CD14-positive monocyte (primary cell): ENCODE data around the gene H2AZ2. TPM values are rescaled to one million over a fixed set of nuclear protein-coding genes. Genes with fewer than 3 reads are reported as not detected.

Experiments used
- DNase-seq, 3 donors: peaks; one replicate each; pipeline ENCODE4 v3.0.0-alpha.2; 2011 to 2022
- H2AFZ ChIP-seq: 2 replicates; pipeline ENCODE4 v1.6.0; 2012; ENCODE audit warnings: mild to moderate bottlenecking, low read depth, low read length, inconsistent platforms; ENCODE audit not compliant: insufficient read depth, poor library complexity, severe bottlenecking
- H3K27ac ChIP-seq, 2 donors: 1 replicate in 1 of 2; 2 replicates in 1 of 2; pipeline ENCODE4 v1.5.1; 2012 to 2013; ENCODE audit warnings: low read length in 2 of 2, control low read depth in 1 of 2, inconsistent platforms in 1 of 2, low read depth in 1 of 2, mild to moderate bottlenecking in 1 of 2
- H3K27me3 ChIP-seq, 2 donors: one replicate each; pipeline versions ENCODE4 v1.6.0 to v1.6.1; 2011 to 2013; ENCODE audit warnings: low read length in 2 of 2; ENCODE audit not compliant: control insufficient read depth in 2 of 2, insufficient read depth in 2 of 2
- H3K36me3 ChIP-seq, 2 donors: replicated peaks in 1 of 2; 1 replicate in 1 of 2; 2 replicates in 1 of 2; pipeline versions ENCODE4 v1.5.1 to v1.6.1; 2012 to 2013; ENCODE audit warnings: low read length in 2 of 2, control low read depth in 1 of 2, inconsistent platforms in 1 of 2, mild to moderate bottlenecking in 1 of 2; ENCODE audit not compliant: insufficient read depth in 2 of 2, control insufficient read depth in 1 of 2
- H3K4me1 ChIP-seq, 2 donors: 1 replicate in 1 of 2; 2 replicates in 1 of 2; pipeline versions ENCODE4 v1.5.1 to v1.6.1; 2012 to 2013; ENCODE audit warnings: low read length in 2 of 2, control low read depth in 1 of 2, inconsistent platforms in 1 of 2, mild to moderate bottlenecking in 1 of 2, moderate library complexity in 1 of 2; ENCODE audit not compliant: insufficient read depth in 2 of 2, control insufficient read depth in 1 of 2
- H3K4me2 ChIP-seq: replicated peaks from 2 replicates; pipeline ENCODE3; 2012; ENCODE audit warnings: low read length, moderate library complexity, mild to moderate bottlenecking; ENCODE audit not compliant: poor library complexity, severe bottlenecking; ENCODE audit errors: extremely low read depth
- H3K4me3 ChIP-seq, 3 experiments: fragments of 200-600 bp in 1 of 3; sonication (generic) in 1 of 3; replicated peaks in 1 of 3; 1 replicate in 2 of 3; 2 replicates in 1 of 3; pipeline ENCODE4 v1.5.1; 2011 to 2013; ENCODE audit warnings: low read length in 3 of 3, mild to moderate bottlenecking in 3 of 3, control low read depth in 2 of 3, low read depth in 2 of 3, inconsistent platforms in 1 of 3, moderate library complexity in 1 of 3
- H3K79me2 ChIP-seq: 2 replicates; pipeline ENCODE4 v1.6.0; 2012; ENCODE audit warnings: mild to moderate bottlenecking, control low read depth, inconsistent platforms, low read length, moderate library complexity; ENCODE audit not compliant: insufficient read depth
- H3K9ac ChIP-seq: 2 replicates; pipeline ENCODE4 v1.6.0; 2017; ENCODE audit warnings: low read length, mild to moderate bottlenecking; ENCODE audit not compliant: insufficient read depth, poor library complexity, severe bottlenecking
- H3K9me3 ChIP-seq, 2 donors: replicated peaks in 1 of 2; 1 replicate in 1 of 2; 2 replicates in 1 of 2; pipeline versions ENCODE4 v1.5.1 to v1.6.1; 2012 to 2013; ENCODE audit warnings: low read length in 2 of 2, control low read depth in 1 of 2; ENCODE audit not compliant: control insufficient read depth in 1 of 2, insufficient read depth in 1 of 2
- H4K20me1 ChIP-seq: 2 replicates; pipeline ENCODE4 v1.6.0; 2012; ENCODE audit warnings: mild to moderate bottlenecking, low read length, control low read depth, moderate library complexity; ENCODE audit not compliant: insufficient read depth
- H3K27ac Mint-ChIP-seq, 7 donors: one replicate each; pipeline ENCODE4 v1.8.0; 2020; ENCODE audit warnings: mild to moderate bottlenecking in 7 of 7, mixed read lengths in 7 of 7, moderate library complexity in 6 of 7, inconsistent platforms in 2 of 7
- H3K27me3 Mint-ChIP-seq, 3 donors: one replicate each; pipeline ENCODE4 v1.8.0; 2021 to 2022; ENCODE audit warnings: low read depth in 3 of 3, mild to moderate bottlenecking in 3 of 3, mixed read lengths in 3 of 3, moderate library complexity in 3 of 3, inconsistent platforms in 1 of 3
- H3K36me3 Mint-ChIP-seq, 2 donors: one replicate each; pipeline ENCODE4 v1.8.0; 2020; ENCODE audit warnings: mixed read lengths in 2 of 2, inconsistent platforms in 1 of 2, mild to moderate bottlenecking in 1 of 2
- H3K4me1 Mint-ChIP-seq: one replicate; pipeline ENCODE4 v1.8.0; 2020; ENCODE audit warnings: mild to moderate bottlenecking, mixed read lengths
- H3K4me3 Mint-ChIP-seq, 2 donors: one replicate each; pipeline ENCODE4 v1.8.0; 2020; ENCODE audit warnings: mild to moderate bottlenecking in 2 of 2, mixed read lengths in 2 of 2, moderate library complexity in 1 of 2
- H3K9me3 Mint-ChIP-seq, 7 donors: one replicate each; pipeline ENCODE4 v1.8.0; 2020 to 2022; ENCODE audit warnings: mixed read lengths in 7 of 7, mild to moderate bottlenecking in 6 of 7, moderate library complexity in 6 of 7, inconsistent platforms in 2 of 7
- CTCF ChIP-seq: fragments of 200-600 bp; IDR thresholded peaks from one replicate; pipeline ENCODE4 v1.8.0; 2022; ENCODE audit warnings: antibody characterized with exemption, mild to moderate bottlenecking
- WGBS: methylation state at CpG from one replicate; pipeline ENCODE4 v1.1.5; 2013; ENCODE audit warnings: missing lambda C conversion rate; ENCODE audit not compliant: insufficient coverage; 5-methylcytosine and 5-hydroxymethylcytosine counted together
- intact Hi-C, 2 donors: fragments of 100-400 bp; cut with micrococcal nuclease; formaldehyde crosslinking; loops; one replicate each; pipeline versions ENCODE4 v1.15.0 to v1.15.1; 2023
- polyA plus RNA-seq, 3 donors: library from polyadenylated mRNA; depleted of rRNA in 1 of 3; unstranded in 2 of 3; stranded (reverse) in 1 of 3; fragments of 300-500 nt in 2 of 3; fragments of >200 nt in 1 of 3; fragmentation: Illumina TruSeq in 2 of 3; gene quantifications; 1 replicate in 2 of 3; 2 replicates in 1 of 3; pipeline ENCODE4 v1.2.3, GENCODE V29; 2012 to 2021

The H2AZ2 gene
- polyA plus RNA-seq, 3 donors: 128 to 186 (median 181) TPM

GRCh38 chr7:44802418-44803025 is 45.4 kb downstream of the H2AZ2 start:
- H3K36me3 Mint-ChIP-seq: peaks cover 46 to 59% of the 10 kb centered on the region in 2 donors
- no peaks in the 10 kb centered on the region for H3K9me3 ChIP-seq
- intact Hi-C loops: no loop called here
- no peak overlapping the region for H3K9ac ChIP-seq
- peaks cover 51 to 54% of the 10 kb centered on the region in 2 donors for H3K36me3 ChIP-seq
- no CpG with 5 or more reads among the region's 5 CpGs for WGBS
- no peaks in the 10 kb centered on the region for H3K27me3 ChIP-seq
- H3K79me2 ChIP-seq: peaks cover 32% of the 10 kb centered on the region
- H3K4me1 ChIP-seq: peaks cover 15 to 16% of the 10 kb centered on the region in 2 donors
- no peaks in the 10 kb centered on the region for H3K27me3 Mint-ChIP-seq
- no peak overlapping the region for H2AFZ ChIP-seq
- H3K9me3 Mint-ChIP-seq: peaks cover 0 to 2% (median 0%) of the 10 kb centered on the region in 7 donors
- no peak overlapping the region for H3K4me3 ChIP-seq
- H3K4me1 Mint-ChIP-seq: peaks cover 17% of the 10 kb centered on the region
- H3K4me2 ChIP-seq: no peak overlapping the region
- no peak for TF ChIP-seq CTCF
- peaks cover 41% of the 10 kb centered on the region for H4K20me1 ChIP-seq
- peak overlapping the region in 2 of 7 donors; percentile 3 to 46 for H3K27ac Mint-ChIP-seq
- peak overlapping the region in 1 of 2 donors; percentile 36 for H3K27ac ChIP-seq
- H3K4me3 Mint-ChIP-seq: no peak overlapping the region
- no peak for DNase-seq

- Mint-ChIP-seq H3K4me3 (no peak overlapping the region), H3K4me1 (peaks cover 19% of the 10 kb centered on the region), H3K36me3 (peaks cover 46 to 59% of the 10 kb centered on the region in 2 donors), H3K27me3 (peaks cover 0 to 1% (median 0%) of the 10 kb centered on the region in 3 donors), H3K27ac (peak overlapping the region; percentile 0 to 76 (median 46)), H3K9me3 (peaks cover 0 to 2% (median 0%) of the 10 kb centered on the region in 7 donors)
- peaks cover 51 to 54% of the 10 kb centered on the region in 2 donors for H3K36me3 ChIP-seq
- TF ChIP-seq CTCF: no peak
- peaks cover 15 to 21% of the 10 kb centered on the region in 2 donors for H3K4me1 ChIP-seq
- H3K79me2 ChIP-seq: peaks cover 38% of the 10 kb centered on the region
- H2AFZ ChIP-seq: no peak overlapping the region
- no peak for DNase-seq
- no peaks in the 10 kb centered on the region for H3K27me3 ChIP-seq
- no peak overlapping the region for H3K4me3 ChIP-seq
- H3K9me3 ChIP-seq: no peaks in the 10 kb centered on the region
- 88% methylated on average over 3 of the region's 5 CpGs for WGBS
- H3K4me2 ChIP-seq: no peak overlapping the region
- no peak overlapping the region for H3K27ac ChIP-seq
- no peak overlapping the region for H3K9ac ChIP-seq
- intact Hi-C loops: no loop called here
- peaks cover 41% of the 10 kb centered on the region for H4K20me1 ChIP-seq
These were observed 46.0 kb downstream of the H2AZ2 start for GRCh38 chr7:44801890-44802289.
